ENCODE measurements around the gene WDR46. TPM values are rescaled to one million over a fixed set of nuclear protein-coding genes. Genes with fewer than 3 reads are reported as not detected.

Gene WDR46
- total RNA-seq, 1 experiment from 2014 or later: 99.2 TPM

DNA sequence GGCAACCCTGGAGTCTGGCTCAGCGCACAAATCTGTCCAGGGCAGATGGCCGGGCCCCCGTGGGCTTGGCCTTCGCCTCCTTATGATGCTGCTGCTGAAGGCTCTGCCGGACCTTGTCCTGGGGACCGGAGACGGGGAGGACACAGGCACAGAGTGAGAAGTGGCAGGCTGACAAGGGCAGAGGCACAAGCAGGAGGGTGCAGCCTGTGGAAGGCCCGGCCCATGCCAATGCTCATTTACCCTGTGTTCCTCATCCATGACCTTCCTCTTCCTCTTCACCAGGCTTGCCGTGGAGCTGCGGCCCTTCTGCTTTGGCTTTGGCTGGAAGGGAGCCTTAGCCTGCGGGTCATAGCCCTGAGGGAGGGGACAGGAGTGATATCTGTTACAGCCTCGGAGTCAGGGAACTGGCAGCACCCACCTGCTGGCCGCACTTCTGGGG lies 9.8 kb downstream of the WDR46 start:
- Histone ChIP-seq H4K5ac (ENCODE audit: insufficient read length, low read depth, low read length) (no peak overlapping the region), H4K91ac (ENCODE audit: insufficient read length, low read depth, low read length) (no peak overlapping the region), H3K9ac (ENCODE audit: extremely low read depth, insufficient read length, low read length) (no peak overlapping the region), H2BK5ac (ENCODE audit: insufficient read length, low read length) (no peak overlapping the region), H3K9me3 (ENCODE audit: control insufficient read depth, low read depth, low read length) (no peaks in the 10 kb centered on the region), H3K4ac (ENCODE audit: low read depth, low read length) (no peak overlapping the region), H3K14ac (ENCODE audit: insufficient read depth, low read length) (no peak overlapping the region), H3K27ac (ENCODE audit: insufficient read length, low read depth, low read length) (no peak overlapping the region), H3K56ac (ENCODE audit: insufficient read length, low read depth, low read length) (no peak overlapping the region), H2BK20ac (ENCODE audit: low read depth, low read length, poor library complexity, severe bottlenecking) (no peak overlapping the region), H2BK120ac (ENCODE audit: low read depth, low read length, poor library complexity, severe bottlenecking) (no peak overlapping the region), H3K4me1 (ENCODE audit: insufficient read depth, low read length) (no peaks in the 10 kb centered on the region; the same call in 1 of the 2 replicates), H3K4me2 (ENCODE audit: insufficient read depth, insufficient read length, low read length) (no peak overlapping the region), H2BK15ac (ENCODE audit: low read depth, low read length) (no peak overlapping the region), H3T11ph (ENCODE audit: low read length) (no peak overlapping the region), H3K79me1 (ENCODE audit: insufficient read depth, low read depth, low read length, poor library complexity, severe bottlenecking) (no peaks in the 10 kb centered on the region), H3K18ac (ENCODE audit: insufficient read length, low read depth, low read length) (no peak overlapping the region), H3K23me2 (ENCODE audit: insufficient read length, low read depth, low read length, poor library complexity, severe bottlenecking) (peaks cover 9% of the 10 kb centered on the region), H3K23ac (ENCODE audit: insufficient read length, low read depth, low read length) (no peak overlapping the region), H2AK5ac (ENCODE audit: insufficient read length, low read length) (no peak overlapping the region), H3K27me3 (ENCODE audit: insufficient read depth, low read length) (no peaks in the 10 kb centered on the region), H4K20me1 (ENCODE audit: control insufficient read depth, insufficient read depth, insufficient read length) (no peaks in the 10 kb centered on the region), H4K8ac (replicated peaks; ENCODE audit: insufficient read length, low read depth, low read length) (no peak overlapping the region), H2BK12ac (ENCODE audit: insufficient read length, low read depth, low read length) (no peak overlapping the region), H3K79me2 (ENCODE audit: insufficient read depth, low read length) (peaks cover 3% of the 10 kb centered on the region; the same call in 1 of the 2 replicates), H2AFZ (ENCODE audit: low read length) (no peak overlapping the region)
- Mint-ChIP-seq H3K36me3 (ENCODE audit: insufficient read depth in 1 of 3, low read depth in 3 of 3) (peaks cover 24 to 79% (median 50%) of the 10 kb centered on the region in 3 experiments; a peak in 6 of 7 replicates), H3K4me1 (peaks cover 33 to 34% of the 10 kb centered on the region in 2 experiments), H3K27me3 (ENCODE audit: low read depth) (no peaks in the 10 kb centered on the region), H3K4me3 (no peak overlapping the region), H3K9me3 (no peaks in the 10 kb centered on the region), H3K27ac (no peak overlapping the region)
- WGBS (ENCODE audit: extremely low coverage, insufficient read length, low lambda C conversion rate): no CpG with 5 or more reads among the region's 13 CpGs
- DNase-seq: no peak
- TF ChIP-seq, protein P1, sequence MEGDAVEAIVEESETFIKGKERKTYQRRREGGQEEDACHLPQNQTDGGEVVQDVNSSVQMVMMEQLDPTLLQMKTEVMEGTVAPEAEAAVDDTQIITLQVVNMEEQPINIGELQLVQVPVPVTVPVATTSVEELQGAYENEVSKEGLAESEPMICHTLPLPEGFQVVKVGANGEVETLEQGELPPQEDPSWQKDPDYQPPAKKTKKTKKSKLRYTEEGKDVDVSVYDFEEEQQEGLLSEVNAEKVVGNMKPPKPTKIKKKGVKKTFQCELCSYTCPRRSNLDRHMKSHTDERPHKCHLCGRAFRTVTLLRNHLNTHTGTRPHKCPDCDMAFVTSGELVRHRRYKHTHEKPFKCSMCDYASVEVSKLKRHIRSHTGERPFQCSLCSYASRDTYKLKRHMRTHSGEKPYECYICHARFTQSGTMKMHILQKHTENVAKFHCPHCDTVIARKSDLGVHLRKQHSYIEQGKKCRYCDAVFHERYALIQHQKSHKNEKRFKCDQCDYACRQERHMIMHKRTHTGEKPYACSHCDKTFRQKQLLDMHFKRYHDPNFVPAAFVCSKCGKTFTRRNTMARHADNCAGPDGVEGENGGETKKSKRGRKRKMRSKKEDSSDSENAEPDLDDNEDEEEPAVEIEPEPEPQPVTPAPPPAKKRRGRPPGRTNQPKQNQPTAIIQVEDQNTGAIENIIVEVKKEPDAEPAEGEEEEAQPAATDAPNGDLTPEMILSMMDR (conservative IDR thresholded peaks at IDR 0.05): no peak

Measured in H9 (cell line).